HG02852 (cell line): ENCODE measurements around the gene PDLIM7.

Experiments
- ATAC-seq: cut with Tn5 transposase; IDR thresholded peaks from one replicate; pipeline ENCODE4 v1.9.1; 2021; ENCODE audit warnings: mild to moderate bottlenecking, moderate library complexity; ENCODE audit not compliant: unreplicated experiment

The PDLIM7 gene

GRCh38 chr5:177475563-177476427 is 21.6 kb downstream of the PDLIM7 start:
- no peak for ATAC-seq

- no peak for ATAC-seq
These were observed 22.4 kb downstream of the PDLIM7 start for GRCh38 chr5:177474846-177475562.

- no peak for ATAC-seq
These were observed 23.4 kb downstream of the PDLIM7 start for GRCh38 chr5:177474002-177474476.

GRCh38 chr5:177473443-177474001 is 23.9 kb downstream of the PDLIM7 start, which contains the start of gene DBN1:
DBN1 (minus strand) TSS chr5:177473634; CDS start chr5:177473521, 113 bp downstream.
- ATAC-seq = no peak

- peak; percentile 41 for ATAC-seq
These were observed 24.7 kb downstream of the PDLIM7 start for GRCh38 chr5:177472460-177473442.

GRCh38 chr5:177471610-177472356 is 25.6 kb downstream of the PDLIM7 start:
- ATAC-seq = no peak

- ATAC-seq = no peak
These were observed 26.5 kb downstream of the PDLIM7 start for GRCh38 chr5:177470759-177471536.

- no peak for ATAC-seq
These were observed 27.5 kb downstream of the PDLIM7 start for GRCh38 chr5:177469750-177470525.

- no peak for ATAC-seq
These were observed 28.4 kb downstream of the PDLIM7 start for GRCh38 chr5:177468685-177469628.

- ATAC-seq = no peak
These were observed 29.1 kb downstream of the PDLIM7 start for GRCh38 chr5:177468329-177468684.

- no peak for ATAC-seq
These were observed 30.0 kb downstream of the PDLIM7 start for GRCh38 chr5:177467436-177467835.

GRCh38 chr5:177466861-177467260 is 30.5 kb downstream of the PDLIM7 start:
- no peak for ATAC-seq

- no peak for ATAC-seq
These were observed 32.4 kb downstream of the PDLIM7 start for GRCh38 chr5:177465044-177465443.

GRCh38 chr5:177462021-177462670 is 35.3 kb downstream of the PDLIM7 start:
- no peak for ATAC-seq

GRCh38 chr5:177459819-177460628 is 37.4 kb downstream of the PDLIM7 start:
- no peak for ATAC-seq

GRCh38 chr5:177459357-177459756 is 38.0 kb downstream of the PDLIM7 start:
- no peak for ATAC-seq
